ENCODE measurements around the gene TENM4.

The TENM4 gene

DNA sequence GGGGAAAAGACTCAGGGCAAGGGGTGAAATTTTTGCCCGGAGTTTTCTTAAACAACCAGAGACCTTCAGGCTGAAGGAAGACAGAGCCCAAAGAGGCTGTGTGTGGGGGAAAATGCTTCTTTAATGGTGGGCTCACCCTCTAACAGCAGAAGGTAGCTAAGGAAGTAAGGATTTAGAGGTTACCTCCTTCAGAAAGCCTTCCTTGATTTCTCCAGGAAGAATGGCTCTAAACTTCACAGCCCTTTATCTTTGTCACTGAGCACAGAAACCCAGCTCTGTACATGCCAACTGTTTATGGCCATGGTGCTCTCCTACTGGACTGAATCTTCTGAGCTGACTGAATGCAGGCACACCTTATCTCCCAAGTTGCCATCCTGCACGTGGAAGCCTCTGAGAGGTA is 196.0 kb downstream of the TENM4 start:
- TF ChIP-seq CTCF (conservative IDR thresholded peaks at IDR 0.05; ENCODE audit: low read length) = no peak
- no peak overlapping the region for H3K4me3 ChIP-seq (ENCODE audit: low read length)
- no peak for DNase-seq (ENCODE audit: low read depth)

DNA sequence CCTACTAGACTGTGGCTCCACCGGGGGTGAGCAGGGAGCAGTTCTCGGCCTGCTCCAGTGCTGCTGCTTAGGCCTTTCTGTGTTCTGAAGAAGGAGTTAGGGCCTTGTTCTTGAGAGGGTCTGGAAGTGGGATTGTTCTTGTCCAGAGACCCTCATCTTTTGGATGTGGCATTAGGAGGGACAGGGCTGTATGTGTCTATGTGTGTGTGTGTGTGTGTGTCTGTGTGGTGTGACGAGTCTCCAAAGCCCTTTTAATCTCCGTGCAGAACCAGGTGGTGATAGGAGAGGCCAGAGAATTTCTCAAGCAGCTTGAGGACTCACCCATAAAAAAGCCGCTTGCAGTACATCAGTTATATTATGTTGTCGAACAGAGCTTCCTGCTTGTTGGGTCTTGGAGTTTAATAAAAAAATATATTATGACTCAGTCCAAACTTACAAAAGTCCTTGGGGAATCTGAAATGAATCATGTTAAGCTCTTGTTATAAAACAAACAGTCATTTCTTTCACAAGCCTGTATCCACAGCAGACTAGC is 196.5 kb downstream of the TENM4 start:
- peak; percentile 98 for DNase-seq (ENCODE audit: low read depth)
- H3K4me3 ChIP-seq (ENCODE audit: low read length) = no peak overlapping the region
- TF ChIP-seq CTCF (conservative IDR thresholded peaks at IDR 0.05; ENCODE audit: low read length) = no peak

DNA sequence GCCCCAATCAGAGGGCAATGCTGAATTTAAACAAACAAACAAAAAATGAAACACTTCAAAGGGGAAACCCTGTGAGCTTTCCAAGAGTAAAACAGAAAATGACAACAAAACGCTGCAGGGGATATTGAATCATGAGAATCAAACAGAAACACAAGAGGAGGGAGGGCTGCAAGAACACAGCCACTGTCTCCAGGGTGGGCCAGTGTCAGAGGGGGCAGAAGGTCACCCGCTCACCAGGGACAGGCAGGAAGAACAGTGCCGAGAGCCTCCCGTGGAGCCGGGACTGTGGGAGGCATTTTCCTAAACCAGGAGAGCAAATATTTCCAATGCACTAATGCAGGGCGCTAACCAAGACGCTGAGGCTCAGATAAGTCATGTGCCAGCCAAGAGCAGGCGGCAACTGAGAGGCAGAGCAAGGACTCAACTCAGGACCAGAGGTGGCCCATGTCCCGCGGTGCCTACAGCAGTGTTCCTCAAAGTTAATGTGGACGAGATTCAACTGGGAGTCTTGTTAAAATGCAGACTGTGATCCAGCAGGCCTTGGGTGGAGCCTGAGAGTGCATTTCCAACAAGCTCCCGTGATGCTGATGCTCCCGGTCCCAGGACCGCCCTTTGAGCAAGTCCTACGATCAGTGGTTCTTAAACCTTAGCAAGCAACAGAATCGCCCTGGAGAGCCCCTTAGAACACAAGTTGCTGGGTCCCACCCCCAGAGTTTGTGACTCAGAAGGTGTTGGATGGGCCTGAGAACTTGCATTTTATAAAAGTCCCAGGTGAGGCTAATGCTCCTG is 197.2 kb downstream of the TENM4 start:
- no peak for TF ChIP-seq CTCF (conservative IDR thresholded peaks at IDR 0.05; ENCODE audit: low read length)
- no peak for DNase-seq (ENCODE audit: low read depth)

DNA sequence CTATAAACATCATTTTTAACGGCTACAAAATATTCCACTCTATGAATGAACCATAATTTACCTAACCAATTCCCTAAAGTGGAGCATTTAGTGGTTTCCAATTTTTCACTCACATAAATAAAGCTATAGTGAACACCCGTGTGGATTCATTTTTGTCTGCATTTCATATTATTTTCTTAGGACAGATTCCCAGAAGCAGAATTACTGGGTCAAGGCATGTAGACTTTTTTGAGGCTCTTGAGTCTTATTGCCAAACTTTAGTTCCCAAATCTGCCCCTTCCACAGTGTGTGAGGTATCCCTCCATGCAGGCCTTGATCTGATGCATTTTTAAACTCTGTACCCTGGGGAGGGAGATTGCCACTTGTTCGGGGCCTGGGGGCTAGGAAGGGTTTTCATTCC is 198.2 kb downstream of the TENM4 start:
- no peak overlapping the region for H3K4me3 ChIP-seq (ENCODE audit: low read length)
- no peak for DNase-seq (ENCODE audit: low read depth)
- TF ChIP-seq CTCF (conservative IDR thresholded peaks at IDR 0.05; ENCODE audit: low read length) = no peak

More for the DNA sequence above, 197.2 kb downstream of the TENM4 start:
- H3K4me3 ChIP-seq (ENCODE audit: low read length) = no peak overlapping the region

DNA sequence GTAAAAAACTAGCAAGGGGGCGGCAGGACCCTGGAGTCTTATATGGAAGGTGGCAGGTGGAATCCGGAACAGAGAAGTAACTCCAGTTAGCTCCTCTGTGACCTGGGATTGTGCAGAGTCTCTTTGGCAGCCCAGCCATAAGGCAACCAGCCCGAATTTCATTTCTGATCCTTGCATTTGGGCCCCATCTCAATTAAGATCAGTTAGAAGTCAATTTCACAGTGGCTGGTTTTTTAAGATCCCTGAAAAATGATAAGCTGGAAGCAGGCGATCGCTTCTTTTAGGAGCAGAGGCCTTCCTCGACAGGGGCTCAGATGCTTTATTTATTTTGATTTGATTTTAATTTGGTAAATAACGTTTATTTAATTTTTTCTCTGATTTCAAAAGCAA is 199.0 kb downstream of the TENM4 start:
- no peak for DNase-seq (ENCODE audit: low read depth)

GRCh38 chr11:79241205-79241851 is 199.5 kb downstream of the TENM4 start:
- no peak overlapping the region for H3K4me3 ChIP-seq (ENCODE audit: low read length)
- no peak for TF ChIP-seq CTCF (conservative IDR thresholded peaks at IDR 0.05; ENCODE audit: low read length)
- no peak for DNase-seq (ENCODE audit: low read depth)

More for the DNA sequence above, 199.0 kb downstream of the TENM4 start:
- TF ChIP-seq CTCF (conservative IDR thresholded peaks at IDR 0.05; ENCODE audit: low read length) = no peak
- H3K4me3 ChIP-seq (ENCODE audit: low read length) = no peak overlapping the region

- H3K4me3 ChIP-seq (ENCODE audit: low read length) = no peak overlapping the region
- DNase-seq (ENCODE audit: low read depth) = peak; percentile 97
These were observed 203.1 kb downstream of the TENM4 start for GRCh38 chr11:79237703-79238102.

More at GRCh38 chr11:79237703-79238102, 203.1 kb downstream of the TENM4 start:
- TF ChIP-seq CTCF (conservative IDR thresholded peaks at IDR 0.05; ENCODE audit: low read length) = no peak

All from AG10803 (cell line).